Measurements from ENCODE around the gene CHERP. TPM values are rescaled to one million over a fixed set of nuclear protein-coding genes. Genes with fewer than 3 reads are reported as not detected.

CHERP gene
- total and polyA plus RNA-seq, 2 of the 8 experiments (the other 6 are each of a cell fraction or from before 2014, with no cell fraction given), result 13.9 to 73.7 TPM

GRCh38 chr19:16524991-16525734, 17.1 kb downstream of the CHERP start:
- POLR2A ChIA-PET (ENCODE audit: partially characterized antibody), result no interaction called here
- no peak overlapping the region for H3K4me3 ChIP-seq (ENCODE audit: extremely low read depth in 1 of 4, insufficient read depth in 2 of 4, low read depth in 3 of 4, low read length in 4 of 4)
- H2BK120ac ChIP-seq (replicated peaks; ENCODE audit: low read depth, low read length), result no peak overlapping the region
- no peaks in the 10 kb centered on the region for H3K79me2 ChIP-seq (ENCODE audit: control insufficient read depth in 1 of 2, insufficient read depth in 2 of 2, low read length in 2 of 2)
- no peak overlapping the region for H3K14ac ChIP-seq (ENCODE audit: insufficient read length)
- no peaks in the 10 kb centered on the region for H3K27me3 ChIP-seq (replicated peaks in 1 of 4; ENCODE audit: control insufficient read depth in 3 of 4, extremely low read depth in 1 of 4, insufficient read depth in 3 of 4, low read length in 3 of 4)
- TF ChIP-seq SIX5 (IDR thresholded peaks at IDR 0.05; ENCODE audit: low read depth, low read length) (no peak), HDAC6 (IDR thresholded peaks at IDR 0.05; ENCODE audit: low read depth, low read length) (no peak), KDM5A (IDR thresholded peaks at IDR 0.05; ENCODE audit: low read length) (no peak), EGR1 (IDR thresholded peaks at IDR 0.05; ENCODE audit: borderline replicate concordance, low read depth, low read length) (no peak), RBBP5 (IDR thresholded peaks at IDR 0.05; ENCODE audit: borderline replicate concordance, low read depth, low read length) (no peak), TBP (IDR thresholded peaks at IDR 0.05; ENCODE audit: low read depth, low read length) (no peak), CEBPB (IDR thresholded peaks at IDR 0.05; ENCODE audit: low read depth, low read length) (no peak), SIRT6 (IDR thresholded peaks at IDR 0.05; ENCODE audit: low read length) (no peak)
- WGBS, 2 experiments (ENCODE audit: extremely low coverage in 1 of 2, insufficient coverage in 1 of 2, insufficient read length in 1 of 2, insufficient replicate concordance in 2 of 2, low coverage in 1 of 2, low lambda C conversion rate in 2 of 2, missing lambda C conversion rate in 1 of 2), result 97% methylated on average over 15 of the region's 54 CpGs; no CpG with 5 or more reads in 1 of the 2 experiments
- H2BK15ac ChIP-seq (ENCODE audit: low read length), result no peak overlapping the region
- H3K27ac ChIP-seq (ENCODE audit: low read depth, low read length), result no peak overlapping the region
- no peak overlapping the region for H3K18ac ChIP-seq (ENCODE audit: extremely low read depth, low read length)
- peaks cover 2 to 28% of the 10 kb centered on the region in 2 experiments for H4K20me1 ChIP-seq (replicated peaks in 1 of 2; ENCODE audit: control insufficient read depth in 1 of 2, insufficient read depth in 2 of 2, low read length in 2 of 2)
- no peak overlapping the region for H2BK20ac ChIP-seq (ENCODE audit: low read length)
- no peak overlapping the region for H3K9ac ChIP-seq (replicated peaks in 1 of 4; ENCODE audit: extremely low read depth in 1 of 4, low read depth in 3 of 4, low read length in 3 of 4)
- H3K4me2 ChIP-seq (ENCODE audit: insufficient read depth in 1 of 2, low read depth in 2 of 2, low read length in 2 of 2), result no peak overlapping the region
- H4K5ac ChIP-seq (ENCODE audit: insufficient read length, low read depth, low read length), result no peak overlapping the region
- H2AFZ ChIP-seq (ENCODE audit: low read length), result no peak overlapping the region
- no peak overlapping the region for H2AK5ac ChIP-seq (ENCODE audit: low read depth, low read length)
- no peaks in the 10 kb centered on the region for H3K9me3 ChIP-seq (ENCODE audit: insufficient read depth in 2 of 2, low read depth in 1 of 2, low read length in 1 of 2)
- H4K91ac ChIP-seq (replicated peaks; ENCODE audit: insufficient read length, low read length), result no peak overlapping the region
- no peak overlapping the region for H3K23ac ChIP-seq (ENCODE audit: insufficient read length)
- 0 out of 2 replicates have a peak overlapping the region, but pooled peaks have one; percentile 25 for H4K8ac ChIP-seq (ENCODE audit: extremely low read depth, insufficient read depth, low read length)
- H3K56ac ChIP-seq (replicated peaks; ENCODE audit: insufficient read length, low read depth, low read length), result no peak overlapping the region
- no peak for FAIRE-seq
- CTCF ChIA-PET (ENCODE audit: partially characterized antibody), result no interaction called here
- no peaks in the 10 kb centered on the region for H3K23me2 ChIP-seq (ENCODE audit: low read depth, low read length)
- no peak overlapping the region; the same call in 1 of the 2 replicates for H2BK5ac ChIP-seq (ENCODE audit: low read depth, low read length)
- no peak overlapping the region for H2BK12ac ChIP-seq (ENCODE audit: low read depth, low read length)
- H3K36me3 ChIP-seq (ENCODE audit: control insufficient read depth in 2 of 4, insufficient read depth in 4 of 4, low read length in 3 of 4), result peaks cover 36 to 88% (median 75%) of the 10 kb centered on the region in 4 experiments
- no peak for DNase-seq (ENCODE audit: low read depth in 1 of 2, low spot score in 2 of 2)
- no peaks in the 10 kb centered on the region for H3K4me1 ChIP-seq (replicated peaks in 1 of 4; ENCODE audit: control insufficient read depth in 3 of 4, insufficient read depth in 4 of 4, low read length in 3 of 4)
- no peak overlapping the region for H3K4ac ChIP-seq (replicated peaks; ENCODE audit: insufficient read length, low read depth, low read length)
- H3K79me1 ChIP-seq (ENCODE audit: low read depth, low read length), result no peaks in the 10 kb centered on the region

All from H1 (cell line).